NCI-H146 treated with DMSO at 0.1 percent for 48 hours (cell line): ENCODE results near the gene DGKG.

ENCODE experiments used
- DNase-seq: peaks from one replicate; lab custom pipeline; 2025; ENCODE audit not compliant: unreplicated experiment; lab: John Stamatoyannopoulos, UW

Gene DGKG

DNA sequence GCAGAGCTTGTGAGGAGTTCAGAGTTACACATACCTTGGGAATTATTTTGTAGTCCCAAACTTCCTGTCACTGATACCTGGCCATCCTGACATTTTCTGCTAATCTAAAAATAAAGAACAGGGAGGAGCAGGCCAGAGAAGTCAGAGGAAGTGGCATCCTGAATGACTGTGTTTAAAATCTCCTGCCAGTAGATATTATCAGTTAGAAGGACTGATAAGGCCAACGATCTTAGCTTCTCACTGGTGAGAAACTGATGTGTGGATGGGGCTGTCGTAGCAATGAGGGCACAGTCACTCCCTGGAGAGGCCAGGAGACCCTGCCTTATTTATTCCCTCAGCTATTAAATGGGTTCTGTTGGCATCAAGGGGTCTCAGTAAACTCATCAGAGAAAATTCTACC lies 115.1 kb downstream of the DGKG start:
- DNase-seq: no peak

DNA sequence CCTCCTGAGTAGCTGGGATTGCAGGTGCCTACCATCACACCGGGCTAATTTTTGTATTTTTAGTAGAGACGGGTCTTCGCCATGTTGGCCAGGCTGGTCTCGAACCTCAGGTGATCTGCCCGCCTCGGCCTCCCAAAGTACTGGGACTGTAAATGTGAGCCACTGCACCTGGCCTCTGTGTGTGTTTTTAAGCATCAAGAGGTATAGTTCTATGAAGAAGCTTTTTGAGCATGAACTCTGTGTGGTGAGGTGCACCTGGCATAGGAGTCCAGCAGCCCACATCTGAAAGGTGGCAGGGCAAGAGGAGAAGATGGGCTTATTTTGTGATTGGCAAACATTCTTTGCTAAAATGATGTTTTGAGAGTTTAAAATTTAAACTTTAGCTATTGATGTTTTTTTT lies 118.0 kb downstream of the DGKG start:
- no peak for DNase-seq

DNA sequence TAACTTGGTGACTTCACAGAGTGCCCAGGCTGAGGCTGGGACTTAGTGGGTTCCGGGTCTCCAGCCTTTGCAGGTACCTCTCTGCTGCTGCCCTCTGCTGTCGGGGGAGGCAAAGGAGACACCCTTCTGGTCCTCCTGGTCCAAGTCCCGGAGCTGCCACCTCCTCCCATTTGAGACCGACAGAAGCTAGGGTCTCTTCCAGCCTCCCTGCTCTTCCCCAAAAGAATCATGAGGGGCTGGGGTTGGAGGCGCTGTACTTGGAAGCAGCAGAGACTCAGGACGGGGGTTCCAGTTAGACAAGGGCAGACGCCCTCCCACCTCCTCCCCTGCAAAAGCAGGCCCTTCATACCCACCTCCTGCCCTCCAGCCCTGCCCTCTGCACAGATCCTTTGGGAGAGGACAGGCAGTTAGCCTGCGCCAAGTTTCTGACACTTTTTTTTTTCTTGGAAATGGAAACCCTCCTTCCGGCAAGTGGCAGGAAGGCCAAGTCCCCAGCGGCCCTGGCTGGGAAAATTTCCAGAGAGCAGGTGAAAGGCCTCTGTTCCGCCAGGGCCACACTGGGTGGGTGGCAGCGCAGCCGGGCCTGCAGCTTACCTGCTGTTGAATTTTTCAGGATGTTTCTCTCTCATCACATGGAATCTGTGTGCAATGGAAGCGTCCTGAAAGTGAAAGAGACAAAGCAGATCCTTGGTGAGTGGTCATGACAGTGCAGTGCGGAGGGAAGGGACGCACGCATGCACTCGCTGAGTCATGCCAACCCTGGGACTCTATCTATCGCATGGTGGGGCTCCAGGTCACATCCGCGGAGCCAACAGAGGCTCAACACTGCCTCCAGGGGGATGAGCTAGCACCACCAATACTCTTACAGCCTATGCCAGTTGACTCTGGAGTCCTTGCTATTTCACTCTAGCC lies 119.9 kb downstream of the DGKG start:
- DNase-seq: no peak

DNA sequence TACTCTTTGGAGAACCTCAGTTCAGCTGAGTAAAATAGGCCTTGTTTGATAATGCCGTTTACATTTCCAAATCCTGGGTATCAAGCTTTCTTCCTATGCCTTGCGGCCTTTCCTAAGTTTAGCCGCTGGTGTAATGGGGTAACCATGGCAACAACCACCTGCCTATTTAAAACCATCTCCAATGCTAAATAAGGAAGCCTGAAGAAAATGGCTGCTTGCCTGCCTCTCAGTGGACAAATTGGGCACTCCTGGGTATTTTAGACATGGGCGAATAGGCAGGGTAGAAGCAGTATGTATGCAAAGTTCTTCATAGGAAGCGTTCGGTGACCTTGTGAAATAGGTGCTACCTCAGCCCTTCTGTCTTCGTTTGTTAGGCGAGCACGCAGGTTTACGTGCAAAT lies 122.7 kb downstream of the DGKG start:
- no peak for DNase-seq

DNA sequence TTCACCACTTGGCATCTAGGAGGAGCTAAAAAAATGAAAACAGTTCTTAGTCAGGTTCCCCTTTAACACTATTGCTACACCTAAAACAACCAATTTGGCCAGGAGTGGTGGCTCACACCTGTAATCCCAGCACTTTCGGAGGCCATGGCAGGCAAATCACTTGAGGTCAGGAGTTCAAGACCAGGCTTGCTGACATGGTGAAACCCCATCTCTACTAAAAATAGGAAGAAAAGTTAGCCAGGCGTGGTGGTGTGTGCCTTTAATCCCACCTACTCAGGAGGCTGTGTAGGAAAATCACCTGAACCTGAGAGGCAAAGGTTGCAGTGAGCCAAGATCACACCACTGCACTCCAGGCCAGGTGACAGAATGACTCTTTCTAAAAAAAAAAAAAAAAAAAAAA lies 124.1 kb downstream of the DGKG start:
- DNase-seq: no peak

DNA sequence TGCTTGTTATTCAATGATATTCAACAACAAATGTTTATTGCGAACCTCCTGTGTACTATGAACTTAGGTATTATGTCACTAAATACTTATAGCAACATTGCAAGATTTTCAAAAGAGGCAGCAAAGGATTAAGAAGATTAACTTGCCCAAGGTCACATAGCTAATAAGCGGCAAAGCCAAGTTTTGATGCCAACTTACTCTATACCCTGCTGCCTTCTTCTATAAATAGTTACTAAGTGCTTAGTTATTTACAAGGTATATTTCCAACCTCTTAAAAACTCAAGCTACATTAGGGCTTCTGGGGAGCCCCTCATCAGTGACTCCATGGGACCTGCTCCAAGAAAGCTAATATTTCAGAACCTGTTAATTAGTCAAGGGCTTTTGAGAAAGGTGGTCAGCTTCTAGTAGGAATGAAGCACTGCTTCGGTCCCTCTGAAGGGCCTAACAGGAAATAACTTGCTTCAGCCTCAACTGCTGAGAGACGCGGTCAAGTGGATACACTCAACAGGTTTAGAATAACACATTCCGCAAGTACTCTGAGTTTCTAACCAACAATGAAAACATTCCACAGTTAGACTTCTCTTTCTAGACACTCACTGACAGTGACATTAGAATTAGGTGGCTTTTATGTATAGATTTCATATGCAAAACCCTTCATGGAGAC lies 125.5 kb downstream of the DGKG start:
- DNase-seq: no peak

DNA sequence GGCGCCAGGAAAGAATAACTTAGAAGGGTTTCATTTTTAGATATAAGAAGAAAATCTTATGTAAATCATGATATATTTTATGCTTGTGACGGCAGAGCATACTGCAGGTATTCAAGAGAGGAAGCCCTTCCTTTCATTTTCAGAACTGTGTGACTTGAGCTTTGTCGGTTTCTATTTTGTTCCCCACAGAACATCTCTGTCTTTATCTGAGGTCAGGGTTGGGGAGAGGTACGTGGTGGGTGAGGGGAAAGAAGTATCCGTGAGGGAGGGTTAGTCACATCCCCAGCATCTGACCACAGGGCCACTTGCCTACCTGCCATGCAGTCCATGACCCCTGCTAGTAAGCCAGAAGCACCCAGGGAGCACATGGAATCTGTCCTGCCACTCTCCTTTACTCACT lies 126.5 kb downstream of the DGKG start:
- DNase-seq: no peak

DNA sequence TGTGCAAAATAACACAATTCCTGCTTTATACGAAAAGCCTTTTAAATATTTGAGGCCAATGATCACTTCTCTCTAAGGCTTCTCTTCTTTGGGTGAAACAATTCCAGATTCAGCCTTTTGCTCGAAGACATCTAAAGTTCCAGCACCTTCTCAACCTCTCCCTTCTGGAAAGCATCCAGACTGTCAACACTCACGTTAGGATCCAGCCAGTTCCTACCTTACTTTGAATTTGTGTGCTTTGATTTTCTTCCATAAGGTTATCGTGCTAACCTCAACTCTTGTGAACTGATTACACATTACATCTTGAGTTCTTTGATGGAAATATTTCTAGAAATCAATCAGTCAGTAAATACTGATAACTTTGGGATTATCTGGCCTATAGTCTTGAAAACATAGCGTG lies 127.9 kb downstream of the DGKG start:
- no peak for DNase-seq

DNA sequence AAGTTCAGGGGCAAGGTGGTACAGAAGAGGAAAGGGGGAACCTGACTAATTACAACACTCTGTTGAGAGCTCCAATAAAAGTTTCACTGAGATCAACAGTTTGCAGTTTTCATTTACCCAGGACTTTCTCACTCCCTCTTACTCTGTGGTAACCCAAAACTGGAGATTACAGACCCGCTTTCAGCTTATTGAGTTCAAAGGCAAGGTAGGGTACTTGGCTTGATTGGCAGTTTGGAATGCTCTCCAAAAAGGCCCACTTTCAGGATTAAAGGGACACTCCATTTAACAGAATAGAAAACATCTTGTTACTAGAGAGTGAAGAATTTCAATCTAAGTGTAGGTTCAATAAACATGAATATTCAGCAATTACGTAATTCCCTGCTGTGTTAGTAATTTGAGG lies 135.6 kb downstream of the DGKG start:
- DNase-seq: no peak

DNA sequence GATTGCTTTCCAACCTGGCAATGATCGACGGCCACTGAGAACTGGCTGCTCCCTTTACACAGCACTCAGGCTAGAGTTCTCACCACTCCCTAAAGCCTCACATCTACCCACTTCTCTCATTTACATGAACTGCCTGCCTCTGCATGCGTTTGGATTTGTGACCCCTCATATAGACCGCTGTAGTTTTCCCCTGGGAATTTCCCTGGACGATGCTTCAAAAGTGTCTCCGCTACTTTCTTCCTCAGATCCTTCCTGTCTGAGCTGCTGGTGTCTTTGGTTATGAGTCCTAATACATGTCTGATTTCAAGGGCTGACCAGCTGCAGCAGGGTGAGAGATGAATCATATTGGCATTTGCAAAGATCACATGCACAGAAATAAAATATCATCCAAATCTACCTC lies 136.4 kb downstream of the DGKG start:
- no peak for DNase-seq

DNA sequence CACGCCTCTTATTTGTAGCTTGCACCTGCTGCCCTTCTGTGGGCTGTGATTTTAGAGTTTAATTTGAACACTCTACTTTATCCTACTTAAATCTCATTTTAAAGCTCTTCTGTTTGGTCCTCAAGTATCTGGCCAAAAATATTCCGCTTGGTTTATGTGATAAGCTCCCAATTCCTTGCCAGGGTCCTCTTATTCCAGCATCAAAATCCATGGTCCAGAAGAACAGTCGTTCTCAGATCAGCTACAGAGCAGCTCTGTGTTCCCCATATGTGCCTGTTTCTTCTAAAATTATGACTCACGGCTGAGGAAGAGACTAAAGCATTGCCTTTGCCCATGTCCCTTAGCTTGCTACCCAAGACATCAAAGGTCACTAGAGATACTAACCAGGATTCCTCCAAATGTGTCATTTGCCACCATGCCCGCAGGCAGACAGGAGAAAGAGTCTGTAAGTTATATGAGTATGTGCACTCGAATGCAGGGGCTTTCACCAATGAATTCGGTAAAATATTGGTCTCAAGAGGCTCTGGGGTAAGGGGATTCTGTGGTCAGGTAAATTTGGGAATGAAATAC lies 137.9 kb downstream of the DGKG start:
- DNase-seq: no peak

DNA sequence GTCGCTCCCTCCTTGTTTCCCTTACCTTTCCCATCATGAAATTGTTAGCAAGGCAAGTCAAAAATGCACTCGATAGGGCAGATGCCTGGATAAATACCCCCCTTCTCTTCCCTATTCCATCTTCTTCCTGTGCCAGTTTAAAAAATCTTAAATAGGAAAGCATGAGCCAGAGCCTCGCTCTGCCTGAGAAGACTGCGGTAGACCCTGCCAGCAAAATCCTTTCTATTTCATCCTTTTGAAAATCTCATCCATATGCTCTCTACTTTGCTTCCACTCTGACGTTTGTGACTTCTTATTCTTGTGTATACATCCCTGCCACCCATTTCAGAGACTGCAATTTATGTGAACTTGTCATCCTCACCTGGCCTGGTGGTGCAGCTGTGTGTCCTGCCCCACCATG lies 138.6 kb downstream of the DGKG start:
- no peak for DNase-seq

DNA sequence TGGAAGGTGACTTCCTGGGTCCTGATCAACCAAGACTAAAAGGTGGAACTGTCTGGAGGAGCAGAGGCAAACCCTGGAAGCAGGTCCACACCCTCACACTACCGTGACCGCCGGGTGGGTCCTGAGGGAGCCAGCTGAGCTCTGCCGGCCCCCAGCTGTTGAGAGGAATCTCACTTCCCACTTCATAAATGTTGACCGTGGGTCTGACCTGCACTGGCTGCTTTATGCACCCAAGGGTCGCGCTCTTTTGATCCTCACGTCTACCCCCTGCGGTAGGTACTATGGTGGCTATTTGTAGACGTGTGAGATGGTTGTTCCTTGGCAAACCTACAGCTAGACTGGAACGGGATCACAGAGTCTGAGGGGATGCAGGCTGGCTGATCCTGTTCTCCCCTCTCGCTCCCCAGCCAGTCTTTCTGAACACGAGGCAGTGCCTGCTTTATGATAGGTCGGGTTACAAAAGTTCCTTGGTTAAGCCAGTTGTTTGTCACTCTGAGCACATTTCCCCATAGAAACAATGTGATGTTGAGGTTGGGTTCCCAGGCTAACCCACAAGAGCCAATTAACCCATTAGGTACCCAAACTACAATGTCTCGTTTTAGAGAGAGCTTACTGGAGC lies 140.2 kb downstream of the DGKG start:
- DNase-seq: no peak

DNA sequence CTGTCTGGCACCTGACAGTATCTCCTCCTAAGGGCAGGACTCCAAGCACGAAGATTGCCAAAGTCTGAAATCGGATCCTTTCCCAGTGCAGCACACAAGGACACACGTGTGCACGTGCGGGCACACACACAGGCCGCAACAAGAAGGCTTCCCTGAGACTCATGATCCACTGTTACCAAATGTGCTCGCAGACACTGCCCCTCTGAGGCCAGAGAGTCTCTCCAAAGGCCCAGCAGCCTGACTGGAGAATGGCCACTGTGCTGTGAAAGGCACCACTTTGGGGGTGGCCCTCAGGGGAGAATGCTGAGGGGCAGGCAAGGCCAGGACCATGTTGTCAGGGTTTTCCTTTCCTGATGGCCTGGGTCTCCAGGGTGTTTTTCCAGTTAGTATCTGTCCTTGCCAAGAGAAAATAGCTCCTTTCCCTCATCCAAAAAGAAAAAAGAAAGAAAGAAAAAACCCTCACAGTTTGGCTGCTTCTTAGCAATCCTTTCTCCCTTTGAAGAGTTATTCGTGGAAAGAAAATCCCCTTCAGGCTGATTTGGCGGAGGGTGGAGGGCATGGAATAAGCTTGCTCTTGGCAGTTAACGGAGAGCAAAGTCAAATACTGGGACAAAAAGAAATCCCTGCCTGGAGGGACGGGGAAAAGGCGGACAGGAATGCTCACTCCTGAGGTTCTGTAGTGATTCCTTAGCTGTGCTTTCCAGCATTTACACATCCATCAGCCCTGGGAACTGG lies 141.0 kb downstream of the DGKG start:
- DNase-seq: no peak

DNA sequence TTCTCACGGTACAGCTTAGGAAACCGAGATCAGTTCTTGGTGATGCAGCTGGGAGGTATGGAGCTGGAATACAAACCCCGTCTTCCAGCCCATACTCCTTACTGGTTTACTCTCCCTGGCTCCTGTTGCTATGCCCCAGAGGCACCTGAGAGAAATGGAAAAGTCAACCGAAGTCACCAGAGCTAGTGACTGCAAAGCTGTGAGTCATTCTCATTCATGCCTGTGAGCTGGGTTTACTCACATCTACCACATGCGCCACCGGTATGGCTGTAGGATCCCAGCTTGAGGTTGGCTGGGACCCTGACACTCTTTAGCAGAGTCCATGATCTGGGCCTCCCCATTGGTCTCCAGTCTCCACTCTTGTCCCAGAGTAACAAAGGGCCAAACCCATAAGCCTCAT lies 141.7 kb downstream of the DGKG start:
- DNase-seq: no peak

DNA sequence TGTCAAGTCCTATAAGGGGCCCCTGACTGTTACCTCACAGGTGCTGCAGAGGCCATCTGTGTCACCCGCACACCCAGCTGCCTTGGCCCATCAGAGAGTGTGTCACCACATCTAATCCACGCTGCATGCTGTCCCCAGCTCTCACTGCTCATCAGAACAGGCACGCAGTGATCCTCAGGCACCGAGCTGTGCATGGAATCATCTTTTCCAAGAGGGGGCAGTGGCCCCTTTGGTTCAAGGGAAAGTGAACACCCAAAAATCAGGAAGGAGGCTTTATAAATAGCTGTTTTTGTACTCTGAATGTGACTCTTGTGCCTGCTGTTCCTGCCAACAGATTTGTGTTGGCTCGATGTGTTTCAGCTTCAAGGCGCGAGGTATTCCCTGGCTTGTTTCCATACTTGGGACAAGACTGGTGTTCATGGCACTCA lies 142.8 kb downstream of the DGKG start:
- DNase-seq: no peak

DNA sequence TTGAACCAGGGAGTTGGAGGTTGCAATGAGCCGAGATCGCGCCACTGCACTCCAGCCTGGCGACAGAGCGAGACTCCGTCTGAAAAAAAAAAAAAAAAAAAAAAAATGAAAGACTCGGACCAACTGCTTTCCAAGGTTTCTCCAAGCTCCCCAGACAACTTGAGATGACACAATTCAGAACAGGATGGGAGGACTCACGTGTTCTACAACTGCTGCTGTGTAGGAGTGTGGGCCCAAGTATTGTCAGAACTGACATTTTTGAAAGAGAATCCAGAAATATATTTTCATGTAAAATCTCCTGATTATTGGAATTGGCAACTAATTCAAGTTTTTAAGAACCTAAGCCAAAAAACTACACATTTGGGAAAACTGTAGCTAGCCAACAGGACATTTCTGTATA lies 143.6 kb downstream of the DGKG start:
- DNase-seq: no peak

DNA sequence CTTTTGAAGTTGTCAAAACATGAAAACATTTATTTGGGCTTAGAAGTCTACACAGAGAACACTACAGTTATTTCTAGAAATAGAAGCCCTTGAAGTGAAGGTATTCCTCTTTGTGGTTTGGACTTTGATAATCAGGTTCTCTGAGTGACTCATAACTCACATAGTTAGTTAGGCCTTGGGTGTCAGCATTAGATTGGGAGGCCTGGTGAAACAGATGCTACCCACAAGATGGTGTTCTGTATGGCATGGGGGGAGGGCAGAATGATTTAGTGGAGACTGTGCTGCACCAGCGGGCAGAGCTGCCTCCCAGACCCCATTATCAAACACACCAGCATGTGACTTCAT lies 144.2 kb downstream of the DGKG start:
- DNase-seq: no peak

DNA sequence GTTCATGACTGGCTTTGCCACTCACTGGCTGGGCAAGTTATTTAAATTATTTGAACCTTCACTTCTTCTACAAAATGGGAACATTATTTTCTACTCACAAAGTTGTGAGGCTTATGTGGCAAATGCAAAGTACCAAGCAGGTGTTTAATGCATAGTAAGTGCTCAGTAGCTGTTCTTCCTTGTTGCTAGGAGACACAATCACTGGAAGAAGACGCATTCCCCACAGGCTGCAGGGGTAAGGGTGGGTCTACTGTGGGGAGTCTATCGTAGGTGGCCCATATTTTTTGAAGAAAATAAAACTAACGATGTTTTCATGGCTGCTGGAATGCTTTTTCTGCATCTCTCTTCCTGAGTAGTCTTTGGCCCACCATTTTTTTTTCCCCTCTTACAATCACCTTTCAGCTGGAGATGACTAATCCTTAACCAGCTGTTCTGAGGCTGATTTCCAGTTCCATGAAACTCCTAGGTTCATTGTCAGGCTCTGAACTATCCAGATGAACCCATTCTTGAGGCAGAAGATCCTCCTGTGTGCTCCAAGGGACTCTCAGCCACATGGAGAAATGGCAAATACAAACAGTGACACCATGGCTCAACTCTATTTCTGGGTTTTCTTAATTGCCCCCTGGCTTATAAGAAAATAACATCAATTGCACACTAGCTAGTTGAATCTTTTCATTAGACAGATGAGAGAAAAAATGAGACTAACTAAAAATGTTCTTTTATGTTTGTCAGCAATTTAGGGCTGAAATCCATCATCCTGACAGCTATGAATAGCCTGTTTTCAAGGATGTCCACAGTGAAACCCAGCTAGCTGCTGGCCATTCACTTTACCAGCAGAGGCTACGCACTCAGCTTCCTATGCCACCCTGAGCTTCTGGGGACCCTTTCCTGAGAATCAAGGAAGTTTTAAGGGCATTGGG lies 144.9 kb downstream of the DGKG start:
- no peak for DNase-seq

DNA sequence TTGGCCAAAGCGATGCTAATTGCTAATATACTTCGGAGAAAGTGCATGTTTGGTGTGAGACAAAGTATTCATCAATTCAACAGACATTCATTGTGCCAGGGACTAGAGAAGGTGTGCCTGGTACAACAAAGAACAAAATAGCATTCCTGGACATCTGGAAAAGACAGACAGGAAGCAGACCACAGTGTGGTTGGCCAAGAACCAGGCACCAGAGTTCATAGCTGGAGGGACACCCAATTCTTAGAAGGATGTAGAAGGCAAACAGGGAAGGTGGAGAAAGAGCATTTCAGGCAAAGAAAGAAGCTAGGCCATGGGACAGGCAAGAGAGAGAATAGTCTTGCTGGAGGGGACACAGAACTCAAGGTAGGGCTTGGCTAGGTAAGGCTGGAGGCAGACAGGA lies 147.4 kb downstream of the DGKG start:
- DNase-seq: no peak
